Panc1 (cell line): ENCODE results near the gene NOSTRIN.
A peak's percentile ranks its signal among the peaks of the same experiment; 100 is the strongest.

Experiments
- CTCF ChIP-seq: fragments of 450-650 bp; IDR thresholded peaks from 2 replicates; pipeline ENCODE4 v1.5.1; 2017; ENCODE audit warnings: mild to moderate bottlenecking
- POLR2AphosphoS5 ChIP-seq: IDR thresholded peaks from 2 replicates; pipeline ENCODE4 v1.6.1; 2012; ENCODE audit warnings: mild to moderate bottlenecking, low read depth, low read length, moderate library complexity
- REST ChIP-seq, 2 experiments: IDR thresholded peaks; 2 replicates each; pipeline ENCODE4 v1.6.1; 2011 to 2012; ENCODE audit warnings: low read depth in 2 of 2, control low read depth in 1 of 2, low read length in 1 of 2, mild to moderate bottlenecking in 1 of 2, moderate library complexity in 1 of 2; ENCODE audit not compliant: insufficient read depth in 1 of 2
- SIN3A ChIP-seq: IDR thresholded peaks from 2 replicates; pipeline ENCODE4 v1.6.1; 2012; ENCODE audit warnings: low read depth, mild to moderate bottlenecking, low read length, moderate library complexity, borderline replicate concordance; ENCODE audit not compliant: insufficient read depth

GRCh38 chr2:168890006-168890782 lies 87.8 kb downstream of the NOSTRIN start, which contains the start of gene SPC25:
- TF ChIP-seq CTCF (no peak), POLR2AphosphoS5 (peak; percentile 65; the same call in 1 of the 2 replicates), SIN3A (0 out of 2 replicates have a peak, but pooled peaks have one; percentile 84), REST (IDR thresholded peaks at IDR 0.05; ENCODE audit: insufficient read depth in 1 of 2, low read depth in 2 of 2, low read length in 1 of 2) (no peak)
